K562 (cell line): Measurements from ENCODE around the gene ATRIP. TPM values are rescaled to one million over a fixed set of nuclear protein-coding genes. Genes with fewer than 3 reads are reported as not detected.

ENCODE experiments used
- ATAC-seq: fragments of 200-7000 bp; cut with Tn5 transposase; 3 replicates; pipeline ENCODE4 v1.9.1; 2020; ENCODE audit warnings: moderate library complexity
- BruUV-seq: library from RNA; stranded (reverse); fragments of 400-500 nt; replicated peaks from 2 replicates; lab custom pipeline; 2021; lab: Mats Ljungman, UMichigan
- CTCF ChIA-PET: fragments of 300-600 bp; formaldehyde crosslinking; extraction: SDS; loops from one replicate; lab custom pipeline; 2021; ENCODE audit warnings: low intra/inter-chr PET ratio; lab: Yijun Ruan, JAX
- POLR2A ChIA-PET: fragments of 300-600, 350-650 bp; sonication (Branson Sonifier 250); formaldehyde crosslinking; extraction: SDS; loops from one replicate; lab custom pipeline; 2021; ENCODE audit warnings: antibody characterized with exemption, inconsistent platforms; lab: Yijun Ruan, JAX
- DNase-seq, 4 experiments: peaks; one replicate each; pipeline versions ENCODE4 v3.0.0 to v3.0.0-alpha.2; 2011 to 2018; ENCODE audit warnings: low spot score in 3 of 4, mixed read lengths in 3 of 4; ENCODE audit errors: extremely low read depth in 1 of 4
- FAIRE-seq: peaks from 2 replicates; lab custom pipeline; 2011; peaks lifted over from hg19 to GRCh38; lab: Jason Lieb, UNC
- H2AFZ ChIP-seq: 2 replicates; pipeline ENCODE4 v1.6.0; 2011; ENCODE audit warnings: low read depth, low read length, control low read depth, inconsistent platforms
- H3K27ac ChIP-seq: fragments of 200-600 bp; 3 replicates; pipeline ENCODE4 v1.8.0; 2011; ENCODE audit warnings: low read depth, mild to moderate bottlenecking, control low read depth, inconsistent platforms, low read length, moderate library complexity, mixed read lengths; ENCODE audit errors: extremely low read depth
- H3K27me3 ChIP-seq, 2 experiments: fragments of 300-600 bp in 1 of 2; 2 replicates in 1 of 2; 3 replicates in 1 of 2; pipeline versions ENCODE4 v1.6.0 to v1.8.0; 2011; ENCODE audit warnings: inconsistent platforms in 2 of 2, low read length in 2 of 2, mild to moderate bottlenecking in 1 of 2, mixed read lengths in 1 of 2, moderate library complexity in 1 of 2; ENCODE audit not compliant: control insufficient read depth in 2 of 2, insufficient read depth in 2 of 2
- H3K36me3 ChIP-seq: fragments of 300-600 bp; 3 replicates; pipeline ENCODE4 v1.8.0; 2011; ENCODE audit warnings: mild to moderate bottlenecking, low read length, inconsistent platforms; ENCODE audit not compliant: control insufficient read depth, insufficient read depth
- H3K4me1 ChIP-seq, 2 experiments: fragments of 200-600 bp in 1 of 2; replicated peaks in 1 of 2; 2 replicates in 1 of 2; 3 replicates in 1 of 2; pipeline versions ENCODE4 v1.5.1 to v1.8.0; 2011; ENCODE audit warnings: inconsistent platforms in 2 of 2, low read length in 2 of 2, mild to moderate bottlenecking in 1 of 2, mixed read lengths in 1 of 2, moderate library complexity in 1 of 2; ENCODE audit not compliant: control insufficient read depth in 2 of 2, insufficient read depth in 2 of 2
- H3K4me2 ChIP-seq: 2 replicates; pipeline ENCODE4 v1.6.1; 2011; ENCODE audit warnings: low read length, control low read depth, inconsistent platforms, mixed read lengths; ENCODE audit not compliant: insufficient read depth
- H3K4me3 ChIP-seq: fragments of 200-600 bp; sonication (generic), shearing (Covaris generic); 2 replicates; pipeline ENCODE4 v1.5.1; 2016; ENCODE audit warnings: control low read depth, inconsistent platforms
- H3K79me2 ChIP-seq: fragments of 200-600 bp; 3 replicates; pipeline ENCODE4 v1.8.0; 2011; ENCODE audit warnings: low read length, inconsistent platforms; ENCODE audit not compliant: control insufficient read depth, insufficient read depth
- H3K9ac ChIP-seq, 2 experiments: 2 replicates each; pipeline versions ENCODE4 v1.6.0 to v1.6.1; 2011; ENCODE audit warnings: low read depth in 2 of 2, low read length in 2 of 2, control low read depth in 1 of 2, inconsistent platforms in 1 of 2, mild to moderate bottlenecking in 1 of 2, mixed read lengths in 1 of 2; ENCODE audit not compliant: insufficient read depth in 1 of 2
- H3K9me1 ChIP-seq: one replicate; pipeline ENCODE4 v1.6.0; 2011; ENCODE audit warnings: inconsistent platforms, mild to moderate bottlenecking, low read length, moderate library complexity; ENCODE audit not compliant: control insufficient read depth, insufficient read depth
- H3K9me3 ChIP-seq: replicated peaks from 2 replicates; pipeline ENCODE4 v1.5.1; 2011; ENCODE audit warnings: low read depth, low read length, inconsistent platforms; ENCODE audit not compliant: control insufficient read depth, insufficient read depth
- H4K20me1 ChIP-seq: replicated peaks from 2 replicates; pipeline ENCODE4 v1.6.1; 2011; ENCODE audit warnings: low read length, inconsistent platforms, mixed read lengths; ENCODE audit not compliant: control insufficient read depth, insufficient read depth
- CBFB ChIP-seq: sonication (generic); formaldehyde crosslinking; IDR thresholded peaks from 2 replicates; pipeline ENCODE4 v1.4.0; 2020; ENCODE audit warnings: mild to moderate bottlenecking, missing genetic modification reagents
- EP300 ChIP-seq: IDR thresholded peaks from 2 replicates; pipeline ENCODE4 v1.6.1; 2012; ENCODE audit warnings: low read length, improper control_type of control experiment
- HMG20A ChIP-seq: fragments of 450-650 bp; formaldehyde crosslinking; conservative IDR thresholded peaks from 2 replicates; pipeline ENCODE4 v1.4.0; 2020; ENCODE audit warnings: mild to moderate bottlenecking, mixed read lengths
- HSF4 ChIP-seq: fragments of 250-450 bp; sonication (Bioruptor Pico); IDR thresholded peaks from 2 replicates; pipeline ENCODE4 v2.1.2; 2022; ENCODE audit warnings: mild to moderate bottlenecking, moderate library complexity, borderline replicate concordance
- KLF10 ChIP-seq: fragments of 250-450 bp; sonication (Bioruptor Pico); IDR thresholded peaks from 2 replicates; pipeline ENCODE4 v1.6.1; 2021; ENCODE audit warnings: matching md5 sums
- L3MBTL2 ChIP-seq: fragments of 450-650 bp; IDR thresholded peaks from 2 replicates; pipeline ENCODE4 v1.6.1; 2016; ENCODE audit warnings: mild to moderate bottlenecking, moderate library complexity
- MTA3 ChIP-seq: fragments of 450-650 bp; formaldehyde crosslinking; IDR thresholded peaks from 2 replicates; pipeline ENCODE4 v1.6.1; 2017; ENCODE audit warnings: mild to moderate bottlenecking, borderline replicate concordance
- POU5F1 ChIP-seq: fragments of 150-350 bp; IDR thresholded peaks from 2 replicates; pipeline ENCODE4 v1.6.1; 2014; ENCODE audit warnings: borderline replicate concordance, low read length, low read depth, mild to moderate bottlenecking; ENCODE audit not compliant: partially characterized antibody
- RBM14 ChIP-seq: fragments of 200-400 bp; formaldehyde crosslinking; IDR thresholded peaks from 2 replicates; pipeline ENCODE4 v1.6.1; 2018; ENCODE audit warnings: low read depth, mild to moderate bottlenecking, low read length, moderate library complexity, borderline replicate concordance; ENCODE audit not compliant: insufficient read depth
- SAP30 ChIP-seq: fragments of 200-600 bp; sonication (generic); IDR thresholded peaks from 2 replicates; pipeline ENCODE4 v1.6.1; 2012; ENCODE audit warnings: borderline replicate concordance, low read depth, mild to moderate bottlenecking, moderate library complexity, low read length, control low read depth, inconsistent platforms; ENCODE audit not compliant: insufficient read depth, poor library complexity, severe bottlenecking
- XRCC5 ChIP-seq: fragments of 200-400 bp; formaldehyde crosslinking; IDR thresholded peaks from 2 replicates; pipeline ENCODE4 v1.6.1; 2017; ENCODE audit warnings: low read depth, mild to moderate bottlenecking, low read length
- ZBTB8A ChIP-seq: fragments of 450-650 bp; IDR thresholded peaks from 2 replicates; pipeline ENCODE4 v1.6.1; 2018; ENCODE audit warnings: mild to moderate bottlenecking, moderate library complexity; ENCODE audit not compliant: partially characterized antibody
- ZNF184 ChIP-seq: sonication (generic); formaldehyde crosslinking; IDR thresholded peaks from 2 replicates; pipeline ENCODE4 v1.5.0; 2020; ENCODE audit warnings: missing genetic modification reagents
- ZNF282 ChIP-seq: sonication (generic); formaldehyde crosslinking; IDR thresholded peaks from 2 replicates; pipeline ENCODE4 v1.8.1; 2023; ENCODE audit warnings: missing genetic modification reagents
- ZNF431 ChIP-seq: sonication (generic); formaldehyde crosslinking; IDR thresholded peaks from 2 replicates; pipeline ENCODE4 v1.8.0; 2022; ENCODE audit warnings: mild to moderate bottlenecking, missing genetic modification reagents
- WGBS: fragments of 100-300 bp; shearing (Covaris generic); methylation state at CpG from one replicate; pipeline ENCODE4 v1.1.6; 2016; ENCODE audit warnings: low coverage, mixed read lengths; ENCODE audit not compliant: insufficient coverage; ENCODE audit errors: missing lambda C conversion rate; 5-methylcytosine and 5-hydroxymethylcytosine counted together
- in situ Hi-C: fragments of 300-500 bp; cut with MboI; formaldehyde crosslinking; loops from 4 replicates; pipeline ENCODE4 v1.15.0; 2018; ENCODE audit warnings: inconsistent platforms, mixed read lengths
- intact Hi-C: fragments of 100-400 bp; cut with micrococcal nuclease; formaldehyde crosslinking; loops from 2 replicates; pipeline ENCODE4 v1.14.2; 2022
- polyA plus RNA-seq, 8 experiments: library from polyadenylated mRNA; depleted of rRNA in 4 of 8; stranded (reverse) in 5 of 8; unstranded in 3 of 8; fragments of >200 nt; fragmentation: Nextera tagmentation in 2 of 8; fragmentation: Illumina TruSeq in 1 of 8; extraction: Ambion mirVana in 2 of 8; extraction: Trizol in 1 of 8; gene quantifications; 2 replicates each; pipeline versions ENCODE4 v1.2.1 to v1.2.3, GENCODE V29; 2011 to 2014; ENCODE audit warnings: inconsistent platforms in 1 of 8, missing spikeins in 1 of 8
- total RNA-seq, 7 experiments: library from RNA; depleted of rRNA in 6 of 7; stranded (reverse); fragments of >200 nt in 6 of 7; fragmentation: Illumina TruSeq in 2 of 7; extraction: Trizol in 2 of 7; gene quantifications; 2 replicates each; pipeline versions ENCODE4 v1.2.1 to v1.2.3, GENCODE V29; 2011 to 2021; ENCODE audit warnings: low replicate concordance in 1 of 7
- TF ChIP-seq, protein P1 (sequence below): sonication (generic); formaldehyde crosslinking; IDR thresholded peaks from 2 replicates; pipeline ENCODE4 v1.8.0; 2023; ENCODE audit warnings: mild to moderate bottlenecking, missing genetic modification reagents
- TF ChIP-seq, protein P2 (sequence below): fragments of 450-650 bp; formaldehyde crosslinking; IDR thresholded peaks from 2 replicates; pipeline ENCODE4 v1.4.0; 2022; ENCODE audit warnings: mild to moderate bottlenecking, moderate library complexity
- TF ChIP-seq, protein P3 (sequence below): fragments of 250-450 bp; sonication (Bioruptor Pico); IDR thresholded peaks from 2 replicates; pipeline ENCODE4 v1.8.0; 2021; ENCODE audit warnings: mild to moderate bottlenecking, moderate library complexity

Gene ATRIP
- total and polyA plus RNA-seq, 9 of the 15 experiments (the other 6 are each of a cell fraction or from before 2014, with no cell fraction given), result 1.7 to 15.7 (median 10.5) TPM

DNA sequence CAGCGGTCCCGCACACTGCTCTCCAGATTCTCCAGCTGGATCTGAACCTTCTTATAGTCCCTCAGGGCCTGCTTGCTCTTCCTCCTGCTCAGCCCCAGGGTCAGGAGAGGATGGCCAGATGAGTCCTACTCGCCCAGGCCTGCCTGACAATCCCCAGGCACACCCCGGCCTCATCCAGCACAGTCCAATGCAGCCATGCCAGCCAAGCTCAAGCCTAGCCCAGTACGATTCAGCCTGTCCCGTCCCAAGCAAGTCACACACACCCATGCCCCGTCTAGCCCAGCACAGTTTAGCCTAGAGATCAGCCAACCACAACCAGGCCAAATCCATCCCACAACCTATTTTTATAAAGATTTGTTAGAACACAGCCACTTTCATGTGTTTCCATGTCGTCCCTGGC is 33.5 kb upstream of the ATRIP start (continued):
- TF ChIP-seq ZNF282 (CRISPR knock-in tag) (no peak), ZBTB8A (no peak), L3MBTL2 (no peak), XRCC5 (no peak), MTA3 (no peak), POU5F1 (no peak), CBFB (CRISPR knock-in tag) (no peak), HSF4 (CRISPR knock-in tag) (no peak)
- TF ChIP-seq, protein P1, sequence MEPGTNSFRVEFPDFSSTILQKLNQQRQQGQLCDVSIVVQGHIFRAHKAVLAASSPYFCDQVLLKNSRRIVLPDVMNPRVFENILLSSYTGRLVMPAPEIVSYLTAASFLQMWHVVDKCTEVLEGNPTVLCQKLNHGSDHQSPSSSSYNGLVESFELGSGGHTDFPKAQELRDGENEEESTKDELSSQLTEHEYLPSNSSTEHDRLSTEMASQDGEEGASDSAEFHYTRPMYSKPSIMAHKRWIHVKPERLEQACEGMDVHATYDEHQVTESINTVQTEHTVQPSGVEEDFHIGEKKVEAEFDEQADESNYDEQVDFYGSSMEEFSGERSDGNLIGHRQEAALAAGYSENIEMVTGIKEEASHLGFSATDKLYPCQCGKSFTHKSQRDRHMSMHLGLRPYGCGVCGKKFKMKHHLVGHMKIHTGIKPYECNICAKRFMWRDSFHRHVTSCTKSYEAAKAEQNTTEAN (CRISPR knock-in tag), result no peak

DNA sequence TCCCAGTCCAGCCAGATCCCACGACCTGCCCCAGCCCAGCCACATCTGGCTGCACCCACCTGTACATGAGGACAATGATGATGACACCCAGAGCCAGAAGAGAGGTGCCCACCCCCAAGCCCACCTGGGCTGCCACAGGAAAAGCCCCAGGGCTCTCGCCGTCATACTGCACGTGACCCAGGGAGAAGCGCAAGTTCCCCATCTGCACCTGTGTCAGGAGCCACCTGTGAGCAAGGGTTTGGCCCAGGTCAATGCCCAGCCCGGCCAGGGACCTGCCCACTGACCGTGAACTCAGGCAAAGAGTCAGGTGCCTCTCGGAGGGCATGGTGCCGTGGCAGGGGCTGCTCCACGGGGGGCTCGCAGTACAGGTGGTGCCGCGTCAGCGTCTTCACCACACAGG is 32.9 kb upstream of the ATRIP start:
- 0 out of 2 replicates have a peak, but pooled peaks cover 3% of the 10 kb centered on the region for H4K20me1 ChIP-seq
- no peak for ATAC-seq
- H3K27ac ChIP-seq, result no peak overlapping the region
- H3K4me1 ChIP-seq, result peaks cover 0 to 11% of the 10 kb centered on the region in 2 experiments; a peak in 2 of 5 replicates
- ChIA-PET CTCF (no interaction called here), POLR2A (no interaction called here)
- no peaks in the 10 kb centered on the region for H3K79me2 ChIP-seq
- H2AFZ ChIP-seq, result no peak overlapping the region
- no peaks in the 10 kb centered on the region for H3K9me1 ChIP-seq
- H3K4me2 ChIP-seq, result no peak overlapping the region
- no peak for DNase-seq
- WGBS, result 66% methylated on average over 10 of the region's 14 CpGs
- no peaks in the 10 kb centered on the region for H3K9me3 ChIP-seq
- in situ Hi-C loops (no loop called here), intact Hi-C loops (no loop called here)
- no peaks in the 10 kb centered on the region for H3K27me3 ChIP-seq
- no peaks in the 10 kb centered on the region for H3K36me3 ChIP-seq
- BruUV-seq, result no TSS peak
- no peak for FAIRE-seq
- H3K4me3 ChIP-seq, result no peak overlapping the region
- H3K9ac ChIP-seq, result peak overlapping the region in 1 of 2 experiments; percentile 52; a peak in 1 of 4 replicates
- TF ChIP-seq SAP30, result no peak
- TF ChIP-seq, protein P2, sequence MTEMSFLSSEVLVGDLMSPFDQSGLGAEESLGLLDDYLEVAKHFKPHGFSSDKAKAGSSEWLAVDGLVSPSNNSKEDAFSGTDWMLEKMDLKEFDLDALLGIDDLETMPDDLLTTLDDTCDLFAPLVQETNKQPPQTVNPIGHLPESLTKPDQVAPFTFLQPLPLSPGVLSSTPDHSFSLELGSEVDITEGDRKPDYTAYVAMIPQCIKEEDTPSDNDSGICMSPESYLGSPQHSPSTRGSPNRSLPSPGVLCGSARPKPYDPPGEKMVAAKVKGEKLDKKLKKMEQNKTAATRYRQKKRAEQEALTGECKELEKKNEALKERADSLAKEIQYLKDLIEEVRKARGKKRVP, result no peak
- TF ChIP-seq ZNF431 (CRISPR knock-in tag), result no peak
- TF ChIP-seq ZNF184 (CRISPR knock-in tag), result no peak
- no peak for TF ChIP-seq EP300
- no peak for TF ChIP-seq KLF10
- TF ChIP-seq RBM14, result no peak
- TF ChIP-seq HMG20A (CRISPR knock-in tag), result no peak
- TF ChIP-seq, protein P3, sequence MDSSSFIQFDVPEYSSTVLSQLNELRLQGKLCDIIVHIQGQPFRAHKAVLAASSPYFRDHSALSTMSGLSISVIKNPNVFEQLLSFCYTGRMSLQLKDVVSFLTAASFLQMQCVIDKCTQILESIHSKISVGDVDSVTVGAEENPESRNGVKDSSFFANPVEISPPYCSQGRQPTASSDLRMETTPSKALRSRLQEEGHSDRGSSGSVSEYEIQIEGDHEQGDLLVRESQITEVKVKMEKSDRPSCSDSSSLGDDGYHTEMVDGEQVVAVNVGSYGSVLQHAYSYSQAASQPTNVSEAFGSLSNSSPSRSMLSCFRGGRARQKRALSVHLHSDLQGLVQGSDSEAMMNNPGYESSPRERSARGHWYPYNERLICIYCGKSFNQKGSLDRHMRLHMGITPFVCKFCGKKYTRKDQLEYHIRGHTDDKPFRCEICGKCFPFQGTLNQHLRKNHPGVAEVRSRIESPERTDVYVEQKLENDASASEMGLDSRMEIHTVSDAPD (CRISPR knock-in tag), result no peak
